Measurements from ENCODE around the gene MS4A5. TPM values are rescaled to one million over a fixed set of nuclear protein-coding genes. Genes with fewer than 3 reads are reported as not detected.

MS4A5 gene
- polyA plus RNA-seq, 1 experiment, result not detected

DNA sequence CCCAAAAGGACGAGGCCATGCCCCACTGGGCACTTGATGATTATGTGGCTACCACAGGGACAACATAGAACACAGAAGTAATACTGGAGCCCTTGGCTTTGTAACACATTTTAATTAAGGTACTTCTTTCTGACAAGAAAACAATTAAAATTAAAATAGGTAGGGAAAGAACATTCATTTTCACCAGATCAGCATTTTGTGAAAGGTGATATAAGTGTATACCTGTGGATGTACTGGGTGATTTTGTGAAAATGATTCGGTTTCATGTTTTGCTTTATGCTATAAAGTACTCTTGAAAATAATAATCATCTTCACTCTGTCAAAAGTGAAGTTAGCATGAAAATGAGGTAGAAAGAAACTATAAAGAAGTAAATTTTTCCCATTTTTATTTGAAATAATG, 64.1 kb downstream of the MS4A5 start:
- H3K9me3 ChIP-seq (ENCODE audit: control insufficient read depth, insufficient read depth, low read length), result peaks cover 13% of the 10 kb centered on the region
- TF ChIP-seq, protein P1, sequence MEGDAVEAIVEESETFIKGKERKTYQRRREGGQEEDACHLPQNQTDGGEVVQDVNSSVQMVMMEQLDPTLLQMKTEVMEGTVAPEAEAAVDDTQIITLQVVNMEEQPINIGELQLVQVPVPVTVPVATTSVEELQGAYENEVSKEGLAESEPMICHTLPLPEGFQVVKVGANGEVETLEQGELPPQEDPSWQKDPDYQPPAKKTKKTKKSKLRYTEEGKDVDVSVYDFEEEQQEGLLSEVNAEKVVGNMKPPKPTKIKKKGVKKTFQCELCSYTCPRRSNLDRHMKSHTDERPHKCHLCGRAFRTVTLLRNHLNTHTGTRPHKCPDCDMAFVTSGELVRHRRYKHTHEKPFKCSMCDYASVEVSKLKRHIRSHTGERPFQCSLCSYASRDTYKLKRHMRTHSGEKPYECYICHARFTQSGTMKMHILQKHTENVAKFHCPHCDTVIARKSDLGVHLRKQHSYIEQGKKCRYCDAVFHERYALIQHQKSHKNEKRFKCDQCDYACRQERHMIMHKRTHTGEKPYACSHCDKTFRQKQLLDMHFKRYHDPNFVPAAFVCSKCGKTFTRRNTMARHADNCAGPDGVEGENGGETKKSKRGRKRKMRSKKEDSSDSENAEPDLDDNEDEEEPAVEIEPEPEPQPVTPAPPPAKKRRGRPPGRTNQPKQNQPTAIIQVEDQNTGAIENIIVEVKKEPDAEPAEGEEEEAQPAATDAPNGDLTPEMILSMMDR (IDR thresholded peaks at IDR 0.05; ENCODE audit: low read depth, low read length), result no peak
- H3K4me3 ChIP-seq (ENCODE audit: low read depth, low read length), result no peak overlapping the region
- ChIA-PET CTCF (no interaction called here), POLR2A (no interaction called here)
- no peak overlapping the region for H3K27ac ChIP-seq (ENCODE audit: low read depth, low read length)
- H3K27me3 ChIP-seq (ENCODE audit: control insufficient read depth, insufficient read depth, low read length), result no peaks in the 10 kb centered on the region
- DNase-seq (ENCODE audit: low read depth, low spot score), result no peak

Other genes with a start within 250 kb of the MS4A5 start
- gene MS4A6A, start 246.5 kb upstream of the MS4A5 start, polyA plus RNA-seq (2011; rRNA removed), result not detected in 2 replicates
- gene MS4A4E, start 186.4 kb upstream of the MS4A5 start, polyA plus RNA-seq (2011; rRNA removed), result not detected in 2 replicates
- gene MS4A4A, start 148.9 kb upstream of the MS4A5 start, polyA plus RNA-seq (2011; rRNA removed), result not detected in 2 replicates
- gene MS4A6E, start 102.3 kb upstream of the MS4A5 start, polyA plus RNA-seq (2011; rRNA removed), result not detected in 2 replicates
- not detected in 2 replicates for gene MS4A7, start 51.0 kb upstream of the MS4A5 start, polyA plus RNA-seq (2011; rRNA removed)
- gene MS4A14, start 33.1 kb upstream of the MS4A5 start, polyA plus RNA-seq (2011; rRNA removed), result not detected in 2 replicates
- gene MS4A1, start 26.3 kb downstream of the MS4A5 start, polyA plus RNA-seq (2011; rRNA removed), result not detected in 2 replicates
- not detected in 2 replicates for gene MS4A12, start 63.2 kb downstream of the MS4A5 start, polyA plus RNA-seq (2011; rRNA removed)
- not detected in 2 replicates for gene MS4A13, start 85.8 kb downstream of the MS4A5 start, polyA plus RNA-seq (2011; rRNA removed)

Measured in AG04450 (cell line).